ENCODE measurements around the gene ICE1.
"Not testable (repeated sequence)": the region's sequence is repeated elsewhere in the genome, so short reads cannot be mapped to it uniquely, and the experiment has no call there.

GRCh38 chr5:5395093-5395492, 27.4 kb upstream of the ICE1 start:
- not testable (repeated sequence) for TF ChIP-seq CTCF (IDR thresholded peaks at IDR 0.05); POLR2AphosphoS5 (IDR thresholded peaks at IDR 0.05; ENCODE audit: low read depth, low read length); SIN3A (IDR thresholded peaks at IDR 0.05; ENCODE audit: borderline replicate concordance, insufficient read depth, low read depth, low read length); TCF7L2 (IDR thresholded peaks at IDR 0.05; ENCODE audit: low read depth, low read length)
